GM19035 (cell line): Measurements from ENCODE around the gene FOXJ1.

ENCODE experiments used
- ATAC-seq: cut with Tn5 transposase; IDR thresholded peaks from one replicate; pipeline ENCODE4 v1.9.1; 2021; ENCODE audit not compliant: unreplicated experiment

FOXJ1 gene

DNA sequence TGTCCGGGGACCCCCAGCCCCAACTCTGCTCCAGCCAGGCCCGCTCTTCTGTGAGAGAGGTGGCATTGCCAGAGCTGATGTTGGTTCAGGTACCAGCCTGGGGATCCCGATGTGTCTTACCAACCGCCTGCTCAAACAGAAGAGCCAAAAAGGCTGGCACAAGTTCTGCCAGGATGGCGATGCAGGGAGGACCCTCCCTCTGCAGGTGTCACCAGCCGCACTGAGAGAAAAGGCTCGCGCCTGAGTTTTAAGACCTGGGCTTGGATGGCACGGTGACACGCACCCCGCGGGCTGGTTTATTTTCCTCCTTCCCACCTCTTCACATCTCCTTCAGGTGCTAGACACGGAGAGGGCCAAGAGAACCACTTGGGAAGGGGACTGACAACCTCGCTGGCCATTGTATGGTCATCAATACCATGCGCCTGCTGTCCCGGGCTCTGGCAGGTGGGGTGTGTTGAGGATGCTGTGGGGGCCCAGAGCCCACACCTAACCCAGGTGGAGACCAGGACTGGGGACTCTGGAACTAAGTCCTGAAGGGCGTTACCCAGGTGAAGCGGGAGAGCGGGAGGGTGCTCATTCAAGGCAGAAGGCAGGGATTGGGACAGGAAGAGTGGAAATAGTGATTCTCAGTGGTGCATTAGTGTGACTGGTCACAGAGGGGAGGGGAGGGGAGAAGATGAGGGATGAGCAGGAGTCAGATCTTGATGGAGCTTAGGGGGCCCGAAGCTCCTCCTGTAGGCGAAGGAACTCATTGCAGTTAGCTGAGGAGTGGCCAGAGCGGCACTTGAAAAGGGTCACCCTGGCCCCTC, 16.3 kb downstream of the FOXJ1 start:
- ATAC-seq = no peak

DNA sequence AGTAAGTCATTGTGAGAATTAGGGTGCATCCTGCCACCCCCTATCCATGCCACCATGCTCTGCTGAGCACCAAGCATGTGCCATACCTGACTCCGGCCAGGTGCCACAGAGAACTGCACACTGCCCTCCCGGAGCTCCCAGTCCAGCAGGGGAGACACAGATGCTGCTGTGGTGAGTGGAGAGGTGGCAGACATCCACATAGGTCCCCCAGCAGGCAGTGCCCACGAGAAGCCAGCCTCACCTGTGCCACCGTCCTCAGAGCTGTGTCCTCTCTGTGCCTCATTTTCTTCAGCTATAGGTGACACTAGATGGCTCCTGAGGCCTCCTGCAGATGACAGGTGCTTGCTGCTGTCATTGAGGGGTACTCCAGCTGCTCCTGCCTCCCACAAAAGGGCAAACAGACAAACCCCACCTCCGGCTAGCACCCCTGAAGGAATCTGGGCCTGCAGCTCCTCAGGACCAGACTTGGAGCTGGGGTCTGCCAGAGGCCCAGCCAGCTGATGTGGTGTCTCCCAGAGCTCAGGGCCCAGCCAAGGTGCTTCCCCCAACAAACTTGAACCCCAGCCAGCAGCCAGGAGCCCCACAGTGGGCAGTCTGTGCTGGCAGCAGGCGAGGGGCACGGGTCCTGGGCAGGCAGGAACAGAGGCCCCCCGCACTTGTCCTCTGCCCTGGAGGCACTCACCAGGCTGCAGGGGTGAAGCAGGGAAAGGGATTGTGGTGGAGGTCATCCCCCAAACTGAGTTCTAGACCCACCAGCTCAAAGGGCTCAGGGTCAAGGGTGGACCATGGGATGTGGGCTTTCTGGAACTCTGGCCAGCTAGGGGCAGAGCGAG, 17.1 kb downstream of the FOXJ1 start:
- no peak for ATAC-seq

DNA sequence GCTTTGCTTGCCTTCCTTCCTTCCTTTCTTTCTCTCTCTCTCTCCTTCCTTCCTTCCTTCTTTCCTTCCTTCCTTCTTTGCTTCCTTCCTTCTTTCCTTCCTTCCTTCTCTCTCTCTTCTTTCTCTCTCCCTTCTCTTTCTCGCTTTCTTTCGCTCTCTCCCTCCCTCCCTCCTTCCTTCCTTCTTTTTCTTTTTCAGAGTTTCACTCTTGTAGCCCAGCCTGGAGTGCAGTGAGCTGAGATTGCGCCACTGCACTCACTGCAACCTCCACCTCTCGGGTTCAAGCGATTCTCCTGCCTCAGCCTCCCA, 17.9 kb downstream of the FOXJ1 start:
- ATAC-seq = no peak

- no peak for ATAC-seq
These were observed 18.4 kb downstream of the FOXJ1 start for GRCh38 chr17:76122431-76123190.

- no peak for ATAC-seq
These were observed 19.1 kb downstream of the FOXJ1 start for GRCh38 chr17:76121932-76122430.

- ATAC-seq = no peak
These were observed 20.4 kb downstream of the FOXJ1 start for GRCh38 chr17:76120658-76121008.

- no peak for ATAC-seq
These were observed 21.4 kb downstream of the FOXJ1 start for GRCh38 chr17:76119409-76120371.

- ATAC-seq = no peak
These were observed 25.8 kb downstream of the FOXJ1 start for GRCh38 chr17:76115138-76115754.

- ATAC-seq = no peak
These were observed 29.1 kb downstream of the FOXJ1 start for GRCh38 chr17:76111956-76112355.

GRCh38 chr17:76107509-76107908, 33.5 kb downstream of the FOXJ1 start:
- no peak for ATAC-seq

DNA sequence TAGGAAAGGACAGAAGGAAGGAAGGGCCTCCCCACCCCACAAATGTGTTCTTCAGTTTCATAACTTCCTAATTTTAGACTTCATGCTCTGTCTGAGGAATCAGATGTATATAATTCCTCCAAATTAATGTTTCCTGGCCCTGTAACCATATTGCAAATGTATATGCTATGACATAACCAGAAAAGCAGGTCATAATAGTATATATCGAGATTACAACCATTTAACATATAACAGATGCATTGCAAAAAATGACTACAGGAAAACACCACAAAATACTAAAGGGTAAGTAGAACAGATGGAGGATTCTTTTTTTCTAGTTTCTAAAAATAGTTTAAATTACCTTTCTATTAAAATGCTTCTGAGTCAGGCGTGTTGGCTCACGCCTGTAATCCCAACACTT, 34.3 kb downstream of the FOXJ1 start:
- no peak for ATAC-seq

DNA sequence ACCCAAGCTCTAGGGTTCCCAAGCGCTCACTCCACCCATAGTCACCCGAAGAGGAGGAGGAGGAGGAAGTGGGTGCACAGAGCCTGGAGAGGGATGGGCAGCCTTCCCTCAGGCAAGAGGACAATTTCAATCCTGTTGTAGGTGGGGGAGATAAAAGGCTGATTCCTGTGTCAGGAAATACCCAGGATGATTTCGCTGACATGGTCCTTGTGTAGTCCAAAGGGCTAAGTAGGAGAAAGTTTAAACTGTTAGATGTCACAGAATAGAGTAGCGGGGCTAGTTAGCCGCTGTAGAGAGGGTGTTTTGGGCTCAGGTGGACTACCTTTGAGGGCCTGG, 36.2 kb downstream of the FOXJ1 start:
- ATAC-seq = no peak

DNA sequence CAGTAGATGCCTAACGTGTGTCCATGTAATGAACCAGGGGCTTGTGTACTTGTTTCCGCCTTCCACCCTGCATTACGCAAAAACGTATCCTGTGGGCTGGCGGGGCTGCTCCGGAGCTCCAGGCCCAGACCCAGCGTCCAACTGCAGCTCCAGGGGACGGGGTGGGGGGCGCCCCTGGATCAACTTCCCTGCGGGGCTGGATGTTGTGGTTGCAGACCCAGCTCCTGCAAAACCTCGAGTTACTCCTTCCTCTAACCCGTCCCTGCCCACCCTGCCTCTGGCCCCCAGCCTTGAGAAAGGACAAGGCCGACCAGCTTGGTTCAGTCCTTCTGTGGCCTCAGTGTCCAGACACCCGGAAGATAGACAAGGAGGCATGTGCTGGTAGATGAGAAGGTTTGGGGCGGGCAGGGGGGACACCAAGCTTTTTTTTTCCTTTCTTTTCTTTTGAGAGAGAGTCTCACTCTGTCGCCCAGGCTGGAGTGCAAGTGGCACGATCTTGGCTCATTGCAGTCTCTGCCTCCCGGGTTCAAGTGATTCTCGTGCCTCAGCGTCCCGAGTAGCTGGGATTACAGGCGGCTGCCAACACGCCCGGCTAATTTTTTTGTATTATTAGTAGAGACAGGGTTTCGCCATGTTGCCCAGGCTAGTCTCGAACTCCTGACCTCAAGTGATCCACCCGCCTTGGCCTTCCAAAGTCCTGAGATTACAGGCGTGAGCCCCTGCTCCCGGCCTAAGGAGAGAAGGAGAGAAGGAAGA, 36.7 kb downstream of the FOXJ1 start:
- ATAC-seq = no peak

- ATAC-seq = peak; percentile 90
These were observed 37.5 kb downstream of the FOXJ1 start, which contains the start of gene EXOC7 for GRCh38 chr17:76103274-76104139. Gene EXOC7, minus strand, starts transcription at chr17:76103787. Its CDS starts 95 bp downstream, at chr17:76103692.

DNA sequence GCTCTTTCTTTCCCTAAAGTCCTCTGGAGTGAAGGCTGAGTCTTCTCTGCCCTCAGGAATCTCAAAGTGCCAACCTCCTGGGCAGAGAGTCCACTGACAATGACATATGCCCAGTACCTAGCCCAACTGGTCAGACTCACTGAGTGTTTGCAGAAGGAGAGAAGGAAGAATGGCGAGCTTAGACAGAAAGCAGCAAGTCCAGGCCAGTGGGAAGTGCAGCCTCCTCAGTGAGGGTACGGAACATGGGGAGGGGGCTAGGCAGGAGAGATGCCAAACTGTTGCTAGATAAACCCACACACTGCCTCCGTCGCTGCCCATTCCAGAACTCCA, 38.1 kb downstream of the FOXJ1 start:
- ATAC-seq = no peak

- no peak for ATAC-seq
These were observed 43.2 kb downstream of the FOXJ1 start for GRCh38 chr17:76097716-76098295.

DNA sequence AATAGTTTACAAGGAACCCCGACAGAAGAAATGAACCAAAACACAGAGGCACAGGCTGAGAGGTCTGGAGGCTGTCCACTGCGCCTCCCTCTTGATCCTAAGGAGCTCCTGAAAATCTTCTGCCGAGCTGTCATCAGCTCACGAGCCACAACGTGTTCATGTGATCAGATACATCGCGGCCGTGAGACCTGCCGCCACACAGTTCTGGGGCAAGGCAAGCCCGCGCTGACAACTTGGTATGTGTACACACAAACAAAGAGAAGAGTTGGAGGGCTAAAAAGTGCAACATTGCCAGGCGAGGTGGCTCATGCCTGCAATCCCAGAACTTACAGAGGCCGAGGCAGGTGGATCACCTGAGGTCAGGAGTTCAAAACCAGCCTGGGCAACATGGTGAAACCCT, 45.1 kb downstream of the FOXJ1 start:
- no peak for ATAC-seq

DNA sequence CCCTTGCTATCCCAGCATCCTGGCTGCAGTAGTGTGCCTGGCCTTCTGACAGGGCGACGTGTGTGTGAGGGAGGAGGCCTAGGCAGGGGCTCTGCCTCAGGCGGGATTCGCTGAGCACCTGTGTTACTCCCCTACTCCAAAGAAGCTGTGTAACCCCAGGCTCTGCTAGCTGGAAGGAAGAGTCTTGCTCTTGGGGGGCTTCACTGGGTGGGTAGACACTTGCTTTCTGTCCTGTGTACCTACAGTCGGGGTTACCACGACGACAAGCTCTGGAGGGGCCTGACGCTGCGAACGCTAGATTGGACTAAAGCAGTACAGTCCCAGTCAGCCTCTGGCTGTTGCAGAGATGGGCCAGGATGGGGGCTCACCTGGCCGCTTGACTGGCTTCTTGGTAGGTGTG, 47.0 kb downstream of the FOXJ1 start:
- ATAC-seq = no peak
